OCI-LY3 (cell line): ENCODE results near the gene CACNA1E.
"Not testable (repeated sequence)": the region's sequence is repeated elsewhere in the genome, so short reads cannot be mapped to it uniquely, and the experiment has no call there.

Experiments used
- H2AFZ ChIP-seq: fragments of 200-600, 300-600 bp; shearing (Covaris generic); 2 replicates; pipeline ENCODE4 v1.6.0; 2014; ENCODE audit warnings: antibody characterized with exemption, low read depth, low read length
- H3K27ac ChIP-seq: fragments of 200-600, 300-600 bp; sonication (generic); 2 replicates; pipeline ENCODE4 v1.5.1; 2014; ENCODE audit warnings: mild to moderate bottlenecking, low read length, moderate library complexity, mixed read lengths
- H3K27me3 ChIP-seq: fragments of 200-600, 300-600 bp; sonication (generic); 2 replicates; pipeline ENCODE4 v1.6.1; 2014; ENCODE audit warnings: low read depth, low read length, mixed read lengths
- H3K36me3 ChIP-seq: fragments of 200-600, 300-600 bp; sonication (generic); replicated peaks from 2 replicates; pipeline ENCODE3; 2014; ENCODE audit warnings: low read depth, low read length, mixed read lengths
- H3K4me1 ChIP-seq: fragments of 300-600, 200-600 bp; sonication (generic); 2 replicates; pipeline ENCODE4 v1.6.1; 2014; ENCODE audit warnings: low read length, mixed read lengths
- H3K4me2 ChIP-seq: fragments of 200-600, 300-600 bp; sonication (generic); 2 replicates; pipeline ENCODE4 v1.6.1; 2014; ENCODE audit warnings: low read length, mixed read lengths
- H3K4me3 ChIP-seq: fragments of 300-600, 200-600 bp; sonication (generic); 2 replicates; pipeline ENCODE4 v1.5.1; 2014; ENCODE audit warnings: antibody characterized with exemption, mild to moderate bottlenecking, low read length, moderate library complexity
- H3K79me2 ChIP-seq: fragments of 300-600, 200-600 bp; shearing (Covaris generic); 2 replicates; pipeline ENCODE4 v1.6.1; 2014; ENCODE audit warnings: mild to moderate bottlenecking, low read length, mixed read lengths
- H3K9ac ChIP-seq: fragments of 300-600, 200-600 bp; shearing (Covaris generic); 2 replicates; pipeline ENCODE4 v1.6.0; 2014; ENCODE audit warnings: mild to moderate bottlenecking, low read length, moderate library complexity
- H3K9me3 ChIP-seq: fragments of 200-600, 300-600 bp; shearing (Covaris generic); 2 replicates; pipeline ENCODE4 v1.6.1; 2014; ENCODE audit warnings: low read length, mixed read lengths; ENCODE audit not compliant: insufficient read depth
- H4K20me1 ChIP-seq: fragments of 200-600, 300-600 bp; sonication (generic); 2 replicates; pipeline ENCODE4 v1.6.1; 2016; ENCODE audit warnings: low read length, mixed read lengths; ENCODE audit not compliant: insufficient read depth
- EZH2phosphoT487 ChIP-seq: fragments of 200-600 bp; shearing (Covaris generic); IDR thresholded peaks from 2 replicates; pipeline ENCODE4 v1.6.1; 2018; ENCODE audit warnings: antibody characterized with exemption, mixed run types, low read depth
- TF ChIP-seq, protein P1 (sequence below): fragments of 200-600, 300-600 bp; sonication (generic); IDR thresholded peaks from 2 replicates; pipeline ENCODE4 v1.5.1; 2014; ENCODE audit warnings: antibody characterized with exemption, low read length, low read depth

Gene CACNA1E

DNA sequence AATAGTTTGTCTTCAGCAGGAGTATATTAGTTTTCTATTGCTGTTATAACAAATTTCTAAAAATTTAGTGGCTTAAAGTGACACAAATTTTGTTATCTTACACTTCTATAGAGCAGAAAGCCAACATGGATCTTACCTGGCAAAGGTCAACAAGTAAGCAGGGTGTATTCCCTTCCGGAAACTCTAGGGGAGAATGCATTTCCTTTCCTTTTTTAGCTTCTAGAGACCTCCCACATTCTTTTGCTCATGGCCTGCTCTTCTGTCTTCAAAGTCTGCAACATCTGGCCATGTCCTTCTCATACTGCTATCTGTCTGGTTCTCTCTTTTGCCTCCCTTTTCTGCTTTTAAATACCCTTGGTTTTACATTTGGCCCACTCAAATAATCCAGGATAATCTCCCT lies 335.6 kb downstream of the CACNA1E start:
- Histone ChIP-seq H4K20me1 (no peaks in the 10 kb centered on the region), H3K9me3 (no peaks in the 10 kb centered on the region), H2AFZ (no peak overlapping the region), H3K27me3 (peaks cover 3% of the 10 kb centered on the region), H3K36me3 (no peaks in the 10 kb centered on the region), H3K4me1 (no peaks in the 10 kb centered on the region), H3K4me2 (no peak overlapping the region), H3K79me2 (no peaks in the 10 kb centered on the region), H3K27ac (no peak overlapping the region), H3K4me3 (no peak overlapping the region), H3K9ac (no peak overlapping the region)
- no peak for TF ChIP-seq EZH2phosphoT487
- TF ChIP-seq, protein P1, sequence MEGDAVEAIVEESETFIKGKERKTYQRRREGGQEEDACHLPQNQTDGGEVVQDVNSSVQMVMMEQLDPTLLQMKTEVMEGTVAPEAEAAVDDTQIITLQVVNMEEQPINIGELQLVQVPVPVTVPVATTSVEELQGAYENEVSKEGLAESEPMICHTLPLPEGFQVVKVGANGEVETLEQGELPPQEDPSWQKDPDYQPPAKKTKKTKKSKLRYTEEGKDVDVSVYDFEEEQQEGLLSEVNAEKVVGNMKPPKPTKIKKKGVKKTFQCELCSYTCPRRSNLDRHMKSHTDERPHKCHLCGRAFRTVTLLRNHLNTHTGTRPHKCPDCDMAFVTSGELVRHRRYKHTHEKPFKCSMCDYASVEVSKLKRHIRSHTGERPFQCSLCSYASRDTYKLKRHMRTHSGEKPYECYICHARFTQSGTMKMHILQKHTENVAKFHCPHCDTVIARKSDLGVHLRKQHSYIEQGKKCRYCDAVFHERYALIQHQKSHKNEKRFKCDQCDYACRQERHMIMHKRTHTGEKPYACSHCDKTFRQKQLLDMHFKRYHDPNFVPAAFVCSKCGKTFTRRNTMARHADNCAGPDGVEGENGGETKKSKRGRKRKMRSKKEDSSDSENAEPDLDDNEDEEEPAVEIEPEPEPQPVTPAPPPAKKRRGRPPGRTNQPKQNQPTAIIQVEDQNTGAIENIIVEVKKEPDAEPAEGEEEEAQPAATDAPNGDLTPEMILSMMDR = no peak

DNA sequence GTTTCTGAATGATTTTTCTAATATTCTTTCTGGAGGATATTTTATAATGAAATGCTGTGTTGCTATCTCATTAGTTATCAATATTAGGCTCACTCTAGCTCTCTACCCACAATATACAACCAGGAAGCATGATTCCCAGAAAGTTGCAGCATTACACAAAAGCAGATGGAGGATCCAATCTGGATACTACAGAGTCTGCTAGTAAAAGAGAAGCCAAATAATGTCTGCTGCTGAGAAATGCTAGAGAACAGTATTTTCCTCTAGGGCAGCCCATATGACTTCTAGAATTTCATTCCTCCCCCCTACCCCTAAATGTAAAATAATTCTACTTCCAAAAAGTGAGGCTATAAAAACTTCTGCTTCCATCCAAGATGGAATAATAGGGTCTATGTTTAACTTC lies 338.4 kb downstream of the CACNA1E start:
- no peak for TF ChIP-seq EZH2phosphoT487
- TF ChIP-seq, protein P1 = no peak
- Histone ChIP-seq H3K79me2 (no peaks in the 10 kb centered on the region), H3K36me3 (peaks cover under 1% of the 10 kb centered on the region)

DNA sequence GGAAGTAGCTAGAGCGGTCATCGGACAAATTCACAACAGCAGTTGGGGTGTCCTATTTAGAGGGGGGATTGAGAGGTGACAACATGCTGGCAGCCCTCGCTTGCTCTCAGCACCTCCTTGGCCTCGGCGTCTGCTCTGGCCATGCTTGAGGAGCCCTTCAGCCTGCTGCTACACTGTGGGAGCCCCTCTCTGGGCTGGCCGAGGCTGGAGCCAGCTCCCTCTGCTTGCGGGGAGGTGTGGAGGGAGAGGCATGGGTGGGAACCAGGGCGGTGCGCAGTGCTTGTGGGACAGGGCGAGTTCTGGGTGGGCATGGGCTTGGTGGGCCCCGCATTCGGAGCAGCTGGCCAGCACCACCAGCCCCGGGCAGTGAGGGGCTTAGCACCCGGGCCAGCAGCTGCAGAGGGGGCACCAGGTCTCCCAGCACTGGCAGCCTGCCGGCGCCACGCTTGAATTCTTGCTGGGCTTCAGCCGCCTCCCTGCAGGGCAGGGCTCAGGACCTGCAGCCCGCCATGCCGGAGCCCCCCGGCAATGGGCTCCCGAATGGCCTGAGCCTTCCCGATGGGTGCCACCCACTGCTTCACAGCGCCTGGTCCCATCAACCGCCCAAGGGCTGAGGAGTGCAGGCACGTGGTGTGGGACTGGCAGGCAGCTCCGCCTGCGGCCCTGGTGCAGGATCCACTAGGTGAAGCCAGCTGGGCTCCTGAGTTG lies 349.0 kb downstream of the CACNA1E start:
- not testable (repeated sequence) for H3K36me3 ChIP-seq, H3K27ac ChIP-seq, H4K20me1 ChIP-seq, H3K9ac ChIP-seq, H3K4me1 ChIP-seq, H3K9me3 ChIP-seq, H2AFZ ChIP-seq, H3K27me3 ChIP-seq, H3K4me3 ChIP-seq, H3K4me2 ChIP-seq, H3K79me2 ChIP-seq

More for the DNA sequence above, 338.4 kb downstream of the CACNA1E start:
- H2AFZ ChIP-seq = no peak overlapping the region
- no peaks in the 10 kb centered on the region for H3K4me1 ChIP-seq
- no peak overlapping the region for H3K9ac ChIP-seq
- H3K4me2 ChIP-seq = no peak overlapping the region
- H3K27me3 ChIP-seq = no peaks in the 10 kb centered on the region; the same call in 1 of the 2 replicates
- no peak overlapping the region for H3K27ac ChIP-seq
- no peaks in the 10 kb centered on the region for H4K20me1 ChIP-seq
- H3K9me3 ChIP-seq = peaks cover 2% of the 10 kb centered on the region; the same call in 1 of the 2 replicates
- H3K4me3 ChIP-seq = no peak overlapping the region

DNA sequence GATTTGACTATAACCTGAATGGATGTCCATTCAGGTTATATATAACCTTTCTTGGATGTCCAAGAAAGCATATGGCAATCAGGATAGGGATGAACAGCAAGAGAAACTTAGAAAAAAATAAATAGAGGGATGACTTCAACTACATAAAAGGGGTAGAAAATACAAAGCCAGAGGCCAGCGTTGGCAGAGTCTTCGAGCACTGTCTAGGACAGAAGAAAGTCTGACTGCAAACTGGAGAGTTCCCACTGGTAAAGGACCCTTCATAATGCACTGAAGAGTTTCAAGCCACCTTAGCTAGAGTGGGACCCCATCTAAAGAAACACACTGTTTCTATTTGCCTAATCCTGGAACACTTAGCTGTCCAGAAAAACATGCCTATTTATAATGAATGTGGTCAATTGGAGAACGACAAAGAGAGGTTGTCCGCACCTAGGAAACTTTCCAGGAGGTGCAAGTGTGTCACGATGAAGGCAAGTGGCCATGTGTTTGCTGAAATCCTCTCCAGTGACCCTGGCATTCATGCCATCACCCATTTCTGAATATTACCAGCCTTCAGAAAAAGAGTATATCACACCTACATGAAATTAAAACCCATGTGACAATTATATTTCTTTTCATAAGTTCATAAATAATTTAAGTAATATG lies 362.8 kb downstream of the CACNA1E start:
- H3K27me3 ChIP-seq = peaks cover 20% of the 10 kb centered on the region; the same call in 1 of the 2 replicates
- no peak overlapping the region for H2AFZ ChIP-seq
- TF ChIP-seq, protein P1 = no peak
- TF ChIP-seq EZH2phosphoT487 = no peak
- no peak overlapping the region for H3K4me3 ChIP-seq
- H3K79me2 ChIP-seq = no peaks in the 10 kb centered on the region
- H3K27ac ChIP-seq = no peak overlapping the region
- no peaks in the 10 kb centered on the region for H4K20me1 ChIP-seq
- no peak overlapping the region for H3K4me2 ChIP-seq
- no peaks in the 10 kb centered on the region for H3K36me3 ChIP-seq
- no peaks in the 10 kb centered on the region for H3K4me1 ChIP-seq
- H3K9me3 ChIP-seq = no peaks in the 10 kb centered on the region
- no peak overlapping the region for H3K9ac ChIP-seq
